CD1c-positive myeloid dendritic cell (primary cell): ENCODE measurements around the gene MFAP2.
"Not testable (repeated sequence)": the region's sequence is repeated elsewhere in the genome, so short reads cannot be mapped to it uniquely, and the experiment has no call there.

Experiments used
- DNase-seq: peaks from one replicate; pipeline ENCODE4 v3.0.0-alpha.2; 2016; ENCODE audit errors: extremely low spot score

MFAP2 gene

DNA sequence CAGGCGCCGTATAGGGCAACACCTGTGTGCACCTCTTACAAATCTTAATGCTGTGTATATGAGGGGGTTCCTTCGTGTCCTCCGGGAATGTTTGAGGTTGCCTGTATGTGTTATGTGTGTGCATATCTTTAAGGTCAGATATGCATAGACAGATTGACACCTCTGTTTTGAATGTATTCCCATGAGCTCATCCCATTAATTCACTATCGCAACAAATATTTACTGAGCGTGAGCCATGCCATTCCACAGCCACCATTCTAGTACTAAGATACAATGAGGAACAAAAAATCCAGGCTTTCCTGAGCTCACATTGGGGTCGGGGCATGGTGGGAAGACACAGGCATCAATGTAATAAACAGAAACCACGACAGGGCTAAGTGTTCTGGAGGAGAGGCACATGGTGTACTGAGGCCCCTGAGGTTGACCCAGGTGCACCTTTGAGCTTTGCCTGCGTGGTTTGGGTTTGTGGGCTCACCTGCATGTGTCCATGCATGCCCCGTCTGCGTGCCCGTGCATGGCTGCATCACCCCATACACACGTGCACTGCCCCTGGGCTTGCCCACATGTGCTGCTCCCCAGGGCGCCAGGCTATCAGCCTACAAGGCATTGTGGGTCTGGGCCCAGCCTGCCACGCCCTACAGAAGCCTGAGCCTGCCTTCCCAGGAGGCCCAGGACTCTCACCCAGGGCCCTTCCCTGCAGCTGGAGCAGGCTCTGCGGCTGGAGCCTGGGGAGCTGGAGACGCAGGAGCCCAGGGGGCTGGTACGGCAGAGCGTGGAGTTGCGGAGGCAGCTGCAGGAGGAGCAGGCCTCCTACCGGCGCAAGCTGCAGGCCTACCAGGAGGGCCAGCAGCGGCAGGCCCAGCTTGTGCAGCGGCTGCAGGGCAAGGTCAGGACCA, 51.0 kb downstream of the MFAP2 start:
- DNase-seq = not testable (repeated sequence)

DNA sequence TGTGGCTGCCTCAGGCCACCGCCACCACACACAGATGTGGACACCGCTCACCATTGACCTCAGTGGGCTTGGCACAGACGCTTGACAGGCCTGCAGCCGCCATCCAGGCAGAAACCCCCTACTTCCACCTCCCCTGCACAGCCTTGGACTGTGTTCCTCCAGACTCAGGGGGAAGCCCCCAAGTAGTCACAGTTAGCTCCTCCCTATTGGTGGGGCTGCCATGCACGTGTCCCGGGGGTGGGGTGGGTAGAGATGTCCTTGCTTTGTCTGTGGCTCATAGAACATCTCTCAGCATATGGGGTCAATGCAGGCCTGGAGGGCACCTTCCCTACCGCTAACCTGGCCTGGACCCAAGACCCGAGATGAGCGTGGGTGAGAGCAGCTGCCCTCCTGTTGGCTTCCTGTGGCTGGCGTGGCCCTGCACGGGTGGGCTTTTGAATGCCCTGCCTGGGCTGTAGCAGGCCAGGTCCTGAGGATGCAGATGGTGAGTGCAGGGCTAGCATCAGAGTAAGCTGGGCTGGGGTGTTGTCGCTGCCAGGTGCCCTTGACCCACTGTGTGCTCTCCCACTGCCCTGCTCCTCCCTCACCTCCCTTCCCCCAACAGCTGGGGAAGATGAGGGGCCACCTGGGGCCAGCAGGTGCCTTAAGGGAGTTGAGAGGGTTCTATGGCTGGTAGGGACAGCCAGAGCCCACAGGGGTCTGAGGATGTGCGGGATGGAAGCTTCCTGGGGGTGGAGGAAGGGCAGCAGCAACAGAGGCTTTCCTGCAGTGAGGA, 52.5 kb downstream of the MFAP2 start:
- DNase-seq = no peak

- no peak for DNase-seq
Observed at GRCh38 chr1:16927256-16927655, 53.2 kb downstream of the MFAP2 start.

- no peak for DNase-seq
Observed at GRCh38 chr1:16926491-16927073, 53.8 kb downstream of the MFAP2 start.

DNA sequence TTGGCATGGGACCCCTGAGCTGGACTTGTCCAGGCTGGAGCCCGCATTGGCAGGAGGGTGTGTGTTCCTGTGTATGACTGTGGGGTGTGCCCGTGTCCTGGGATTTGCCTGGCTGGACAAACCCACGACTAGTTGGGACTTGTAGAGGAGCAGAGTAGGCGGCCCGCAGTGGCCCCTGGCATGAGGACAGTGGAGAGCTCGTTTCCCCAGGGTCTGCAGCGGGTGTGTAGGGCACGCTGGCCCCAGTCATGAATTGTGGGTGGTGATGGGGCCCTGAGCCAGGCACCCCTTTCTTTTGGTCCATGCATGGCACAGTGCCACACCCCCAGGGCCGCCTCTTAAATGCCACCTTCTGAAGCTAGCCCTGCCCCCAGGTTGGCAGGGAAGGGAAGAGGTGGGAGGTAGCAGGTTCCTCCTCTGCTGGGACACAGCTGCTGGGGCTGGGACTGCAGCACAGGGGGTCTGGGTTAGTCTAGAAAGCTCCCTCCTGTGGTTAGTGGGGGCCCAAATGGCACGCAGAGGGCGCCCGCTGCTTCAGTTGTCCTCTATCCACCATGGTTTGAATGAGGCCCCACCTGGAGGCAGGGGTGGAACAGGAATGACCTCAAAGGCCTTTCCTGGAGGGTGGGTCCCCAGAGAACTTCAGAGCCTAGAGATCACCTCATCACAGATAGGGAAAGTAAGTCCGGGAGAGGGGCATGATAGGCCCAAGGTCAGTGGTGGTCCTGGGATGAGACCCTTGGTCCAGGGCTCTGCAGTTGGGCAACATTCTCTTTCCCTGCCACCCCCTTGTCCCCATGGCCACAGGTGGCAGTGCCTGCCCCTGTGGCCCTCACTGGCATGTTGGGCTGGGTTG, 54.6 kb downstream of the MFAP2 start:
- no peak for DNase-seq

DNA sequence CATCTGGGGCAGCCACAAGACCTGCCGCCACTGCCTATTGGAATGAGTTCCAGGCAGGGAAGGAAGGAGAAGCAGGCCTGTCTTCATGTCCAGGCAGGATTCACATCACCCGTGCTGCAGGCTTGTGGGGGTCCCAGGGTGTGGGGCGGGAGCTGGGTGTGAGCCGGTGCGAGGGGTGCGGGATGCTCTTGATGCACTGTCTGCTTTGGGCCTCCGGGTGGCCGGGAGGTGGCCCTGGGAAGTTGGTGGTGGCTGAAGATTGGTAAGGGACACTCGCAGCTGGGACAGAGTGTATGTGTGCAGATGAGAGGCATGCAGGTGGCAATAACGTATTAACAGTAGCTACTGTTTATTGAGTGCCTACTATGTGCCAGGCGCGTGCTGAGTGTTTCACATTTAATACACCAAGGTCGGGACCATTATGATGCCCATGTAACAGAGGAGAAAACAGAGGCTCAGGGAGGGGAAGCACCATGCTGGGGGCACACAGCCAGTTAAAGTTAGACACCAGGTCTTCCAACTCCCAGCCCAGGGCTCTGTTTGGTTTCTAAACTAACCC, 55.4 kb downstream of the MFAP2 start:
- DNase-seq = no peak
